Measurements from ENCODE around the gene NSFL1C.

DNA sequence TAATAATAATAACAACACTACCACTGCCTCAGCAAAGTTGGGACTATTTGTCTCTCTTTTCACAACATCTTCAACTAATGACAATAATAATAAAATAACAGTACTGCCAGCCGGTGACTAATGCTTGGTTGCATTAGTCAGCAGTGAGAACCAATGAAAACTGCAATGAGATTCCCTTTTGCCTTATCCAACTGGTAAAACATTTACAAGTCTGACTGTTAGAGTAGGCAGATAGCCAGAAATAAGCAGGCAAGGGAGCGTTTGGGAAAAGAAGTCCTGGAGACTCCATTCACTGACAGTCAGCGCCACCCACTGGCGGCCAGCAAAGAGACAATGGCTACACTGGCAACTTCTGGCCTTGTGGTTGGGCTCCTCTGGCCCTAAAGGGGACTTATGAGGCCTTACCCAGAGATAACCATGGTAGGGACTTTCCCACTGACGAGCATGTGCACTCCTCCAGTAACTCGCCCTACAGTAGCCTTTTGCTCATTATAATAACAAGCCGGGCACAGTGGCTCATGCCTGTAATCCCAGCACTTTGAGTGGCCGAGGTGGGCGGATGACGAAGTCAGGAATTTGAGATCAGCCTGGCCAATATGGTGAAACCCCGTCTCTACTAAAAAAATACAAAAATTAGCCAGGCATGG, 3.4 kb upstream of the NSFL1C start:
- TF ChIP-seq, protein P1, sequence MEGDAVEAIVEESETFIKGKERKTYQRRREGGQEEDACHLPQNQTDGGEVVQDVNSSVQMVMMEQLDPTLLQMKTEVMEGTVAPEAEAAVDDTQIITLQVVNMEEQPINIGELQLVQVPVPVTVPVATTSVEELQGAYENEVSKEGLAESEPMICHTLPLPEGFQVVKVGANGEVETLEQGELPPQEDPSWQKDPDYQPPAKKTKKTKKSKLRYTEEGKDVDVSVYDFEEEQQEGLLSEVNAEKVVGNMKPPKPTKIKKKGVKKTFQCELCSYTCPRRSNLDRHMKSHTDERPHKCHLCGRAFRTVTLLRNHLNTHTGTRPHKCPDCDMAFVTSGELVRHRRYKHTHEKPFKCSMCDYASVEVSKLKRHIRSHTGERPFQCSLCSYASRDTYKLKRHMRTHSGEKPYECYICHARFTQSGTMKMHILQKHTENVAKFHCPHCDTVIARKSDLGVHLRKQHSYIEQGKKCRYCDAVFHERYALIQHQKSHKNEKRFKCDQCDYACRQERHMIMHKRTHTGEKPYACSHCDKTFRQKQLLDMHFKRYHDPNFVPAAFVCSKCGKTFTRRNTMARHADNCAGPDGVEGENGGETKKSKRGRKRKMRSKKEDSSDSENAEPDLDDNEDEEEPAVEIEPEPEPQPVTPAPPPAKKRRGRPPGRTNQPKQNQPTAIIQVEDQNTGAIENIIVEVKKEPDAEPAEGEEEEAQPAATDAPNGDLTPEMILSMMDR (IDR thresholded peaks at IDR 0.05) = peak; percentile 97
- no peak for TF ChIP-seq POLR2A (IDR thresholded peaks at IDR 0.05; ENCODE audit: low read length)
- TF ChIP-seq RAD21 (conservative IDR thresholded peaks at IDR 0.05 in 1 of 2, IDR thresholded peaks at IDR 0.05 in 1 of 2) = peak; percentile 92 to 94
- TF ChIP-seq SMC3 (IDR thresholded peaks at IDR 0.05) = peak; percentile 86

All from A549 (cell line).